NCI-H2196 (cell line): Measurements from ENCODE around the gene STAC.
"Not testable (repeated sequence)": the region's sequence is repeated elsewhere in the genome, so short reads cannot be mapped to it uniquely, and the experiment has no call there.

Experiments used
- DNase-seq: peaks from one replicate; lab custom pipeline; 2025; ENCODE audit not compliant: unreplicated experiment; lab: John Stamatoyannopoulos, UW

Gene STAC

DNA sequence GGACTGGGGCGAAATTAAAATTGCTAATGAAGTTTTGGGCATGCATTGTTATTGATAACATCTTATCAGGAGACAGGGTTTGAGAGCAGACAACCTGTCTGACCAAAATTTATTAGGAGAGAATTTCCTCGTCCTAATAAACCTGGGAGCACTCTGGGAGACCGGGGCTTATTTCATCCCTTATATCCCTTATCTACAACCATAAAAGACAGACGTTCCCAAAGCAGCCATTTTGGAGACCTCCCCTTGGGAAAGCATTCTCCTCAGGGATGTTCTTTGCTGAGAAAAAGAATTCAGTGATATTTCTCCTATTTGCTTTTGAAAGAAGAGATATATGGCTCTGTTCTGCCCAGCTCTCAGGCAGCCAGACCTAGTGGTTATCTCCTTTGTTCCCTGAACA lies 198.1 kb downstream of the STAC start:
- DNase-seq = not testable (repeated sequence)

DNA sequence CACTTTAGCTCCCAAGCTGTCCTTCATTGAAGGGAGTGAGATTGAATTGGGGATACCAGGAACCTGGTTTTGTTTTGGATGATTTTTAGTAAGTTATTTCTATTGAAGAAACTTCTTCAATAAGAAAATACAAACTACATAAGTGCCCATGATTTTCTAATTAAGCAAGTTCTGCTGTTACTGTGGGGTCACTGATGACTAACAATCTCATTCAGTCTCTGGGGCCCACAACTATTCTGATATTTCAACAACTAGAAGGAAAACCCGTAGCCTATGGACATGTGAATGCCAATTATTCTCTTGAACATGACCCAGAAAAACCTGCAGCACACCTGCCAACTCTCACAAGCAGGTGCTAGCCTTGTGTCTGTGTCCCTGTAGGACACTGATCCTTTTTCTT lies 199.4 kb downstream of the STAC start:
- no peak for DNase-seq

DNA sequence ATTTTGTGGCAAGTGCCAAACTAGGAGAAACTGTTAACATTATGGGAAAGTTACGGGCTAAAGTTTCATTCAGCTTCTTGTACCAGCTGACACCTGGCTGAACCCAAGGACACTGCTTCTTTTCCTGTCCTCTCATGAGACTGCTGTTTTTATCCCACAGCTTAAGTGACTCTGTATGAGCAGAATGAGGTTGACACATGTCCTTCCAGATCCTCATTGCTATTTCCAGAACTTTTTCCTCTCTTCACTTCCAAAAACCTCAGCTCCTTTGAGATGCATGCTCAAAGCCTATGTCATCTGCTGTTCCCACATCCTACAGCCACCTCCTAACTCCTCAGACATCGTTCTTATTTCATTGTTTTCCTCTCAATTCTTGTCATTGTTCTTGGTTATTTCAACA lies 200.4 kb downstream of the STAC start:
- DNase-seq = no peak

DNA sequence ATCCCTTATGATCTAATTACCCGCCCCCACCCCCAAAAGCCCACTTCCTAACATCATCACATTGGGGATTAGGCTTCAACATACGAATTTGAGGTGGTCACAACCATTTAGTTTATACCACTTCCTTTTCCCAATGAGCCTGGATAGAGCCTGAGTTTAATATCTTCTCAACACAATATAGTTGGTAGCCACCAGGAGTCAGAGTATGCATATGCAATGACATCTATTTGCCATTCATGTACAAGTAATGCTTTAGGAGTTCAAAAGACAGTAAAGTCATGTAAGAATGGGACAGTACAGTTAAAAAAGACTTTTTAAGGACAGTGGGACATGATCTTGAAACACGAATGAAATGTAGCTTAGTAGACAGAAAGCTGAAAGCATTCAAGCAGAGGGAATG lies 211.7 kb downstream of the STAC start:
- DNase-seq = no peak

DNA sequence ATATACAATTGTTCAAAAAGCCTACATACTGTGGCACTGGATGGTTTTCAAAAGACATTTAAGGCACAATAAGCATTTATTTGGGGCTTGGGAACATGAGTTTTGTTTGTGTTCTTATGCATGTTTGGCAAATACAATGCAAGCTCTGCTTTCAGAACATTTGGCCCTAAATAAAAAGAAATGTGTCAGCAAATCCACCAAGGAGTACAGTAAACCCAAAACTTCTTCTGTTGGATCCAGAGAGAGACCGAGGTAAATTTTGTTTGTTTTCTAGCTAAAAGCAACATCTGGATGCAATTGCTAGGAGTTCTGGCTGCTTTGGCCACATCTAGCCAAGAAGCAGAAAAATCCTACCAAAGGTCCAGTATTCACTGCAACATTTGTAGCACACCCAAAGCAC lies 215.2 kb downstream of the STAC start:
- DNase-seq = no peak

DNA sequence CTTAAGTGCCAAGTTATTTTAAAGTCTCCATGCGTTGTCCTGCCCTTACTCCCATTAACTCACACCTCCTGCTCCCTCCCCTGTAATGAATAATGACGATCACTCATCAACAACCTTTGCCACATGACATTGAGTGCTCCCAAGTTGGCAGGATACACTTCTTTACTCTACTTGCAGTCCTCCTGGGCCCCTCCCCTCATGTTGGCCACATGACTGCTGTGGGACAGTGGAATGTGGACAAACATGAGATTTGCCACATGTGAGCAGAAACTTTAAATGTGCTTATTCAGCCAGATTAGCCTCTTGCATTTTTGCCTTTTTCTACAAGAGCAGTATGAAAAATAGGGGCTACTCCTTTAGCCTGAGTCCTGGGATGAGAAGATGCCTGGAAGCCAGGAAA lies 216.1 kb downstream of the STAC start:
- no peak for DNase-seq

DNA sequence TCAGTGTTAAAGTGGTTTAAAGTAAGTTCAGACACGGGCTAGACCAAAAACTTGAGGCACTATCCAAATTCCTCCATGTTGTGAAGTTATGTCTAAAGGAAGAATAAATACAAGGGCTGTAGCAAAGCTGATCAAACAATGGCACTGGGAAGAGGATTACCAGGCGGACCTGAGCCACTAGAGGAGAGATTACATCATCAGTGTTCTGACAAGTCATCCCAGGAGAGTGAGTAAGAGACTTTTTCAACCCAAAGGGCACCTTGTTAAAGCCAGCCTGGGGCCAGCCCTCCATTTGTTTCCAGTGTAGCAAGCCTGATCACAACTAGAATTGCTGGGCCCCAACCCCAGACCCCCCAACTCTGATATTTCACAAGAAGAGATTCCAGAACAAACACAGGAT lies 217.1 kb downstream of the STAC start:
- no peak for DNase-seq
